Esophagus squamous epithelium (tissue), 5 donors: ENCODE results near the gene IGFBP5. TPM values are rescaled to one million over a fixed set of nuclear protein-coding genes. Genes with fewer than 3 reads are reported as not detected.

Experiments
- DNase-seq: peaks from one replicate; lab custom pipeline; 2025; lab: John Stamatoyannopoulos, UW
- H3K27ac ChIP-seq, 4 donors: fragments of 200-600 bp; sonication (generic); one replicate each; pipeline ENCODE4 v1.5.1; 2016 to 2019; ENCODE audit warnings: mild to moderate bottlenecking in 1 of 4
- H3K27me3 ChIP-seq, 4 donors: fragments of 200-600 bp; sonication (generic); 1 replicate in 3 of 4; 2 replicates in 1 of 4; pipeline versions ENCODE4 v1.5.1 to v1.6.0; 2017 to 2021; ENCODE audit warnings: antibody characterized with exemption in 1 of 4
- H3K36me3 ChIP-seq, 3 donors: fragments of 200-600 bp; sonication (generic); one replicate each; pipeline ENCODE4 v1.5.1; 2016 to 2019
- H3K4me1 ChIP-seq, 3 donors: fragments of 200-600 bp; sonication (generic); one replicate each; pipeline ENCODE4 v1.5.1; 2017 to 2019
- H3K4me3 ChIP-seq, 4 donors: fragments of 200-600 bp; sonication (generic); 1 replicate in 3 of 4; 2 replicates in 1 of 4; pipeline ENCODE4 v1.5.1; 2016 to 2019; ENCODE audit warnings: mild to moderate bottlenecking in 2 of 4, moderate library complexity in 1 of 4
- H3K9me3 ChIP-seq, 3 donors: fragments of 200-600 bp; sonication (generic); one replicate each; pipeline ENCODE4 v1.5.1; 2016 to 2019
- CTCF ChIP-seq, 6 experiments: fragments of 450-650 bp in 4 of 6; fragments of 200-600 bp in 2 of 6; sonication (generic) in 2 of 6; IDR thresholded peaks; one replicate each; pipeline ENCODE4 v1.5.1; 2016 to 2019; ENCODE audit warnings: antibody characterized with exemption in 6 of 6, mild to moderate bottlenecking in 4 of 6, moderate library complexity in 4 of 6
- POLR2A ChIP-seq, 4 donors: fragments of 450-650 bp; IDR thresholded peaks; one replicate each; pipeline ENCODE4 v1.6.1; 2017; ENCODE audit warnings: antibody characterized with exemption in 4 of 4, mild to moderate bottlenecking in 4 of 4, moderate library complexity in 3 of 4
- WGBS, 2 donors: methylation state at CpG; one replicate each; pipeline ENCODE4 v1.1.5; 2018; 5-methylcytosine and 5-hydroxymethylcytosine counted together
- intact Hi-C: fragments of 100-400 bp; cut with DNase I; formaldehyde crosslinking; loops from one replicate; pipeline ENCODE4 v1.15.0; 2022
- total RNA-seq, 4 donors: library from RNA; depleted of rRNA; stranded (reverse); fragments of >200 nt; gene quantifications; one replicate each; pipeline ENCODE4 v1.1.0, GENCODE V29; 2016
- donor health status: DM: yes; HTN: yes; CAD: no.

IGFBP5 gene
- total RNA-seq, 4 donors from 2014 or later = 26.9 to 899 (median 95.4) TPM

GRCh38 chr2:216644842-216645635 is 50.3 kb downstream of the IGFBP5 start:
- intact Hi-C loops = no loop called here
- H3K27ac ChIP-seq = peak overlapping the region in 3 of 4 donors; percentile 39 to 61 (median 57)

GRCh38 chr2:216643986-216644659 is 51.2 kb downstream of the IGFBP5 start:
- no peak for TF ChIP-seq CTCF (IDR thresholded peaks at IDR 0.05)
- no peak for TF ChIP-seq POLR2A (IDR thresholded peaks at IDR 0.05)
- no peak for DNase-seq
- 22 to 25% methylated on average over 3 to 5 of the region's 5 CpGs for WGBS, 2 donors
- H3K4me1 ChIP-seq = peaks cover 11 to 18% (median 14%) of the 10 kb centered on the region in 3 donors
- H3K4me3 ChIP-seq = no peak overlapping the region
- H3K27ac ChIP-seq = peak overlapping the region; percentile 39 to 61 (median 54)
- H3K27me3 ChIP-seq = no peaks in the 10 kb centered on the region
- no peaks in the 10 kb centered on the region for H3K9me3 ChIP-seq
- intact Hi-C loops = no loop called here
- H3K36me3 ChIP-seq = peaks cover 0 to 25% (median 0%) of the 10 kb centered on the region in 3 donors

More at GRCh38 chr2:216644842-216645635, 50.3 kb downstream of the IGFBP5 start:
- no peak for DNase-seq
- Histone ChIP-seq H3K9me3 (no peaks in the 10 kb centered on the region), H3K27me3 (no peaks in the 10 kb centered on the region), H3K36me3 (peaks cover 0 to 16% (median 0%) of the 10 kb centered on the region in 3 donors), H3K4me3 (no peak overlapping the region), H3K4me1 (peaks cover 11 to 18% (median 14%) of the 10 kb centered on the region in 3 donors)
- WGBS, 2 donors = 34 to 41% methylated on average over 3 to 4 of the region's 4 CpGs
- TF ChIP-seq CTCF (IDR thresholded peaks at IDR 0.05) (no peak), POLR2A (IDR thresholded peaks at IDR 0.05) (no peak)

GRCh38 chr2:216637472-216637871 is 57.9 kb downstream of the IGFBP5 start:
- intact Hi-C loops = no loop called here
- WGBS, 2 donors = 44 to 59% methylated on average over 3 of the region's 3 CpGs
- no peaks in the 10 kb centered on the region for H3K9me3 ChIP-seq
- H3K4me3 ChIP-seq = no peak overlapping the region
- TF ChIP-seq CTCF (IDR thresholded peaks at IDR 0.05) (no peak), POLR2A (IDR thresholded peaks at IDR 0.05) (no peak)
- H3K4me1 ChIP-seq = peaks cover 27 to 54% (median 27%) of the 10 kb centered on the region in 3 donors
- H3K36me3 ChIP-seq = peaks cover 0 to 27% (median 0%) of the 10 kb centered on the region in 3 donors
- DNase-seq = no peak
- H3K27ac ChIP-seq = peak overlapping the region; percentile 45 to 89 (median 80)
- H3K27me3 ChIP-seq = peaks cover 0 to 33% (median 0%) of the 10 kb centered on the region in 4 donors

GRCh38 chr2:216636551-216637450 is 58.5 kb downstream of the IGFBP5 start:
- H3K9me3 ChIP-seq = no peaks in the 10 kb centered on the region
- H3K27ac ChIP-seq = peak overlapping the region; percentile 69 to 89 (median 80)
- no peak for TF ChIP-seq CTCF (IDR thresholded peaks at IDR 0.05)
- TF ChIP-seq POLR2A (IDR thresholded peaks at IDR 0.05) = peak in 1 of 4 donors; percentile 22
- H3K27me3 ChIP-seq = peaks cover 0 to 34% (median 0%) of the 10 kb centered on the region in 4 donors
- 16 to 25% methylated on average over 21 of the region's 29 CpGs for WGBS, 2 donors
- peaks cover 0 to 27% (median 0%) of the 10 kb centered on the region in 3 donors for H3K36me3 ChIP-seq
- H3K4me3 ChIP-seq = peak overlapping the region in 3 of 4 donors; percentile 66 to 76 (median 76)
- intact Hi-C loops = no loop called here
- peaks cover 27 to 55% (median 27%) of the 10 kb centered on the region in 3 donors for H3K4me1 ChIP-seq
- DNase-seq = no peak
